GM18861 (cell line): ENCODE measurements around the gene ASTN2.

Experiments
- ATAC-seq: cut with Tn5 transposase; IDR thresholded peaks from one replicate; pipeline ENCODE4 v1.9.1; 2021; ENCODE audit not compliant: unreplicated experiment

ASTN2 gene

DNA sequence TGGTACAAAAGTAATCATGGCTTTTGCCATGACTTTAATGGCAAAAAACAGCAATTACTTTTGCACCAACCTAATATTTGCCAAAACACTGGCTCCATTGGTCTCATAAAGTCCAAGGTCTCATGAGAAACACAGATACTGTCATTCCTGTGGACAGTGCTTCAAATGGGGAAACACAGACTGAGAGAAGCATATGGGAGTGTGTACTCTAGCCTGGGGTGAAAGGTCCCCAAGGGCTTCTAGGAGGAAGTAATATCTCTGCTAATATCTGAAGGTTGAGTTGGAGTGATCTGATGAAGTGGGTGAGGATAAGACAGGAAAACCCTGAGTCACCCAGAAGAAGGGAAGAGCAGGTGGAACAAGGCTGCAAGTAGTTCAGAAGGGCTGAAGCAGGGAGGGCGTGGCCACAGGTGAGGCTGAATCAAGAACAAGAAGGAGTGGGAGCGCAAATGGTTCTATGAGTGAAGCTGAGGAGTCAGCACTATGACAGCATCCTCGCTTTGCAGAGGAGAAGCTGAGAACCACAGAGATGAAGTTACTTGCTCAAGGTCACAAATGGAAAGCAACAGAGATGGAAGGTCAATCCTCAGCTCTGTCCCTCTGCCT lies 164.1 kb downstream of the ASTN2 start:
- no peak for ATAC-seq

DNA sequence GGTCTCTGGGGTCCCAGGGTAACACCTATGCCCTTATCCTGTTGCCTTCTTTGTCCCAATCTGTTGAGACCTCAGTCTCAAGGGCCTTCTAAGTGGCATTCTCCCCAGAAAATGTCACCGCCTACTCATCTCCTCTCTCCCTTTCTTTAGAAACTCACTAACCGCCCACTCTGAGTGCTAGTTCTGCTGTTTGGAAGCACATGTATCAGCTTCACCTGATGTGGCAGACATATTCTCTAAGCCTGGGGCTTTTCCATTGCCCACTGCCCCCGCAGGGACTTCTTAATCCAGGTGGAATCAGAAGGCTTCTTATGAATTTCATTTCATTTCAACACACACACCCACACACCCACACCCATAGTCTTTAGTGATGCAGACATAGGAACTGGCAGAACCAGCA lies 165.1 kb downstream of the ASTN2 start:
- no peak for ATAC-seq

DNA sequence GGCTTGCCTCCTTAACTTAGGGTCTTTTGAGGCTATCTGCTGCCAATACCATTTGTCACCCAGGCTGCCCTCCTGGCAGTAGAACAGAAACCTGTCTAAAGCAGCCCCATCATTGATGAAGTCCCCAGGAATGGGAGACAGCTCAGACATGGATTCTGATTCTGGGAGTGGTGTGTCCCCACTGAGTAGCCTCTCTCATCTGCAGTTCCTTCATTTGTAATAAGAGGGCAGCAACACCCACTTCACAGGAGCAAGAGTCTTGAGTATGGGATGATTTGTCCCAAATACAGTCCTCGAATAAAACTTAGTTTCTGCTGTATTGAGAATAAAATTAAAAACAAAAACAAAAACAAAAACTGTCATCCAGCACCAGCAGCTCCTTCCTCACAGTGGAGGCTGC lies 167.6 kb downstream of the ASTN2 start:
- no peak for ATAC-seq

DNA sequence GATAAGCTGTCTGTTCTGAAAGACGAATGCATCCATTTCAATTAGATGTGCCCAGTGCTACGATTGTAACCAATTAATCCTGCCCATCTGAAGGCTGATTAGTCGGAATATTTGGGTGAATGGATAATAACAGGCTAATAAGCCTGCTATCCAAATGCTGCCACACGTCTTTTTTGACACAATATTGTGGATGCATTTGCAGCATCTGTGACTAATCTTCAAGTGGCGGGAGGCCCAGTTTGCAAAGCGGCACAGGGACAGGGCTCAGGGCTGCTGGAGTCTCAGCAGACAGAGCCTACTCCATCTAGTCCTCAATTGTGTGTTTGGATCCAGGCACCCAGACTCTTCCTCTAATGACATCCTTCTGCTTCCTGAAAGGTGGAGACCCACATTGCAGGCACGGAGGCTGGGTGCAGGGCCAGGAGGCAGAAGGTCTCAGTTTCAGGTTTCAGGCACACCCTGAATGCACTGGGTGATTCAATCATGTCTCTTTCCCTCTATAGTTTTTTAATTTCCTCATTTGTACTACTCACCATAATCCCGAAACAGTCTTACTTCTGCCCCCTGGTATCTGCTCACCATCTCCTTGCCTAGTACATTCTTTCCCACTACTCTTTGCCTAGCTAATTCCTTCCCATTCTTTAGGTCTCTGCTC lies 169.6 kb downstream of the ASTN2 start:
- ATAC-seq: no peak

DNA sequence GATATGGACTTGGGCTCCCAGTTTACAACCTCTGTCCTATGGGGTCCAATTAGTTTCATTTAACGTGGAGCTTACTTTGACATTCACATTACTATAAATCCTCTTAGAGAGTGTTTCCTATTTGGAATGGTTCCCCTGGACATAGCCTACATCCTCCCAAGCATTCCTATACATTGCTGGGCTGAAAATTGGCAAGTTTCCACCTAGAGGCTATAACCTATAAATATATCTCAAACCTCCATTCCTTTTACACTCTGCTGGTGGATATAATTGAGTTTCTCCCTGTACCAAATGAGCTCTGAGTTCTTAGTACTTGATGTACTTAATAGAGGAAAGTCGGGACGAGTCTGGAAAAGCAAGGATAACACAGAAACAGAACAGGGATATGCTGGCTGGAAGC lies 172.8 kb downstream of the ASTN2 start:
- no peak for ATAC-seq

DNA sequence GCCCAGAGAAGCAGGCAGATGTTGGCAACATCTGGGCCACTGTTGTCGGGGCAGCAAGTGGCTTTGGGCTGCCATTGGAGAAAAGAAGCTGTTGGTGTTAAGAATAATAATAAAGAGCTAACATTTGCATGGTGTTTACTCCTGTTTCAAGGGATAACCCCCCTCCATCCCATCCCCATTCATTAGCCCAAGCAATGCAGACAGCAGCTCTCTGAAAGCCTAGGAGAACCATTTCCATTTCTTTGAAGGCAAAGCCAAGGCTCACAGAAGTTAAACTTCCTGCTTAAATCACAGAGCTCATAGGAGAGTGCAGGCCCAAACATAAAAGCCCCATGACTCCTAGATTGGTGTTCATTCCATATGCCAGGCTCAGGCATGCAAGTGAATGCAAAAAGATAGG lies 175.4 kb downstream of the ASTN2 start:
- no peak for ATAC-seq

DNA sequence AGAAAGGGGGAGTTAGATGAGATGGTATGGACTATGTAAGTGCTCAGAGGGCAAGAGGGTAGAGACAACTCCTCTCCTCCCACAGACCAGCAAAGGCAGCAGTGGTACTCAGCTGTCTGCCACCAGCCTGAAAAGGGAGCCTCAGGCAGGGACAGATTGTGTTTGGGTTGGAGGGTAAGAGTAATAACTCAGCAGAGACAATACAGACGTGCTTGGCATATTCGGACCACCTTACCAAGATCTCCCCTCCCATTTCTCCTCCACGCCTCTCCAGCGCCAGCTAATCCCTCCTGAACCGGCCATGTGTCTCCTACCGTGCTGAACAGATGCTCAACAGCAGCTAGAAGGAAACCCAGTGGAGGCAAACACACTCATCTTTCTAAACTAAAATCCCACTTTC lies 180.8 kb downstream of the ASTN2 start:
- ATAC-seq: no peak

DNA sequence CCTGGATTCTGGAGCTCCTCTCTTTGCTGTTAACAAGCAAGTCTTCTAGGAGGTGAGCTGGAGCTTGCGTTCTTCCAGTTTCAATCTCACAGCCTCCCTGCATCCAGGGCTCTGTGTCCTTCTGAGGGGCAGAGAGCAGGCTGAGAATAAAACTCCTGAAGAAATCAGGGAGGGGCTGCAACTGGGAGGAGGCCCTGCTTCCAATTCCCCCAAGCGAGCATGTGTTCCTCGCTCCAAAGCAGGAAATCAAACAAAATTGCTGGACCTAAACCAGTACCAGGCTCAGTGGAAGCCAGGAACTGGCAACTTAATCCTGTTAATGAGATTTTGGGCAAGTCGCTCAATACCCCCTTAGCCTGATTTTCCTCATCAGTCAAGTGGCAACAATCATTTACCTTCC lies 181.8 kb downstream of the ASTN2 start:
- ATAC-seq: no peak

DNA sequence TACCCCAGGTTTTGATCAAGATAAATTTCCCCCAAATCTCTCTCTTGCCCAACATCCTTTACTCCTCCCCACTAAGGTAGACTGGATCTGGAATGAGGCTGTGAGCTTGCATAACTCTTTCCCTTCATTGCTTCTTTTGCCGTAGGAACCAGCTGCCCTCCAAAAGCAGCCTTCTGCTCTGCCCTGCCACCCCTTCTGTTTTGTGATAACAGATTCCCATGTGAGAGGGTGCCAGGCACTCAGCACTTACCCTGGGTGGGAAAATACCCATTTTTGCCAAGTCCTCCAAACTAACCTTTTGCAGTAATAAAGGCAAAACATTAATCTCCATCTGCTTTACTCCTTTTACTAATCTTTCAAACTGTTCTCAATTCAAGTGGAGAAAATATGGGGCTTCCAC lies 182.6 kb downstream of the ASTN2 start:
- no peak for ATAC-seq

DNA sequence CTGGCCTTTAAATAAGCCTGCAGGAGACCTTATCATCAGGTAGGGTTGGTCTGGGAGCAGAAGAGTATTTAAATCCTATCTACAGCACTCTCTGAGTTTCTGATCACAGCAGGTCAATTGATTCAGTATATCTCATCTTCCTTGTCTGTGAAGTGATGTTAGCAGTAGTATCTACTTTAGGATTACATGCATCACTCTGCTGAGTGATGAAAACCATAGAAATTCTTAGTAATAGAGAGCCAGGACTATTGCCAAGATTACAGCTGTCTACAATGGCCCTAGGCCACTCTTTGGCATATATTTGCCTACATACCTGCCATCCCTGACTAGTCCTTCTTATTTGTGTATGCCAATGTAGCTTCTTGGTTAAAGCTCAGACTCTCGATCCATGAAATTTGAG lies 183.8 kb downstream of the ASTN2 start:
- ATAC-seq: no peak

DNA sequence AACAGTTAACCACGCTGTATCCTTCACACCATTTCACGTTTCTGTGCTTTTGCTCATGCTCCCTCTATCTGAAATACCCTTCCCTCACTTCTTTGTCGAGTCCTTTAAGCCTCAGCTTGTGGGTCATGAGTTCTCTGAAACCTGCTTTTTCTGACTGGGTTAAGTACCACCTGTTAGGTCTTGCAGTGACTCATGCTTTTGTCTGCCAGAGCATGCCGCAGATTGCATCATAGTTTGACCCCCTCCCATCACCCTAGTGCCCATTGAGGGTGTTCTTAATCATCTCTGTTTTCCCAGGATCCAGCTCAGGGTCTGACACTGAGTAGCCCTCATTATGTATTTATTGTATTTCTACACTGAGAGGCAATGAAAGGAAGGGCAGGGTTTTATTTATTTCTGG lies 190.2 kb downstream of the ASTN2 start:
- no peak for ATAC-seq

DNA sequence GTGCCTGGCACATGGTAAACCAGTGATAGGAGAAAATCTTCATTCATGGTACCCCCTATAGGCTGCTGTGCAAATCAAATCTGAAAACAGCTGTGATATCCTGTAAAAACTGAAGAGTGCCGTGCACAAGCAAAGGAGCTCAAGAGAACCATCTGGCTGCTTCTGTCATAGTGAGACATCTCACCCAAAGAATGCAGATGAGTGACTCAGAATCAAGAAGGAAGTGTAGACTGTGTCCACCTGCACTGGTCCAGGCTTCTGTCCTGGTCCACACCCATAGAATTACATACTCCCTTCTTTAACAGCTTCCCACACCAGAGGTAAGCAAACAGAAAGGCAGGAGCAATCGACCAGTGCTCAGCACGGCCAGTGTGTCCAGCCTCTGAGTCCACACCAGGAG lies 195.9 kb downstream of the ASTN2 start:
- ATAC-seq: no peak

DNA sequence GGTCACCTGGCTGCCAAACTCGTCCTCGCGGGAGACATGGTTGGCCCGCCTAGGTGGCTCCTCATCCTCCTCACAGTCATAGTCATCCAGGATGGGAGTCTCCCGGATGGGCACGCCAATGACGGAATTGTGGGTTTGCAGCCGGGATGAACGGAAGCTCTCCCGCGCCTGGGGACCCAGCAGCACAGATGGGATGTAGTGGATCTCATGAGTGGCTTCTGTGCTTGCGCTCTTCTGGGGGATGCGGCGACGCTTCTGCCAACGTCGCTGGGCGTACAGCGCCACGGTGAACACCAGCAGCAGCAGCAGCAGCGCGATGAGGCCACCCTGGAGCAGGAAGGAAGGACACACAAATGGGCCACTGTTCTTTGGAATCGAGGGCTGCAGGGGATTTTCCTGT lies 200.4 kb downstream of the ASTN2 start:
- no peak for ATAC-seq

DNA sequence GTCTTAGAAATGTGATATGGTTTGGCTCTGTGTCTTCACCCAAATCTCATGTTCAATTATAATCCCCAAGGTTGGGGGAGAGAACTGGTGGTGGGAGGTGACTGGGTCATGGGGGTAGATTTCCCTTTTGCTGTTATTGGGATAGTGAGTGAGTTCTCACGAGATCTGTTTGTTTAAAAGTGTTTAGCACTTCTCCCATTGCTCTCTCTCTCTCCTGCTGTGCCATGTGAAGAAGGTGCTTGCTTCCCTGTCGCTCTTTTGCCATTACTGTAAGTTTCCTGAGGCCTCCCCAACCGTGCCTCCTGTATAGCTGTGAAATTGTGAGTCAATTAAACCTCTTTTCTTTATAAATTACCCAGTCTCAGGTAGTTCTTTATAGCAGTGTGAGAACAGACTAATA lies 203.6 kb downstream of the ASTN2 start:
- ATAC-seq: no peak

DNA sequence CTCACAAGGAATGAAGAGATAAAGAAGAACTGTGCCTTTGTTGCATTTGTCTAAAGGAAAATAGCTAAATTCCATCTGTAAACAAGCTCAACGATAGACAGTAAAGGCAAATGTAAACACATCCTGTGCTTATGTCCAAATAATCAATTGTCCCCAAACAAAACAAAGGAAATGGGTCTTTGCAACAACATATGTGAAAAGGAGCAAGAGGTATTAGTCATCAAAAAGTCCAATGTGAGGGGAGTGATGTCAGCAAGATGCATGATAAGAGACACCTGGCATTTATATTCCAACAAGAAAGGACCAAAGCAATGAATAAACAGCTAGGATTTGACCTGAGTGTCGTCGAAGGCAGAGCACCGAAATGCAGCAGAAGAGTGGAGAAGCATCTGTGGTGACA lies 209.1 kb downstream of the ASTN2 start:
- no peak for ATAC-seq

DNA sequence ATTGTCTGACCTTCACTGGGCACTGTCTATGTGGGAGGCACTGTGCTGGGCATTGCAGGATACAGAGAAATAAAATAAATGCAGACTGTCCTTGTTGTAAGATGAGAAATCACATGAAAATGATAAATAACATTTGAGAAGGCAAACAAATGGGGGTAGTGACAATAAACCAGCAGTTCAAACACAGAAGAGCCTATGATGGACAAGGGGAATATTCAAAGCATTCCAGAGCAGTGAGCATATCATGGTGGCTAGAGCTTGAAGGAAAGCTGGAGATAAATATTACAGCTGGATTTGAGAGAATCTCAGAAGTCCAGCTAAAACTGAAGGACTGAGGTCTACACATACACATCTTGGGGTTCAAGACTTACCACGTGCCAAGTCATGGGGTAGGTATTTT lies 209.9 kb downstream of the ASTN2 start:
- no peak for ATAC-seq

DNA sequence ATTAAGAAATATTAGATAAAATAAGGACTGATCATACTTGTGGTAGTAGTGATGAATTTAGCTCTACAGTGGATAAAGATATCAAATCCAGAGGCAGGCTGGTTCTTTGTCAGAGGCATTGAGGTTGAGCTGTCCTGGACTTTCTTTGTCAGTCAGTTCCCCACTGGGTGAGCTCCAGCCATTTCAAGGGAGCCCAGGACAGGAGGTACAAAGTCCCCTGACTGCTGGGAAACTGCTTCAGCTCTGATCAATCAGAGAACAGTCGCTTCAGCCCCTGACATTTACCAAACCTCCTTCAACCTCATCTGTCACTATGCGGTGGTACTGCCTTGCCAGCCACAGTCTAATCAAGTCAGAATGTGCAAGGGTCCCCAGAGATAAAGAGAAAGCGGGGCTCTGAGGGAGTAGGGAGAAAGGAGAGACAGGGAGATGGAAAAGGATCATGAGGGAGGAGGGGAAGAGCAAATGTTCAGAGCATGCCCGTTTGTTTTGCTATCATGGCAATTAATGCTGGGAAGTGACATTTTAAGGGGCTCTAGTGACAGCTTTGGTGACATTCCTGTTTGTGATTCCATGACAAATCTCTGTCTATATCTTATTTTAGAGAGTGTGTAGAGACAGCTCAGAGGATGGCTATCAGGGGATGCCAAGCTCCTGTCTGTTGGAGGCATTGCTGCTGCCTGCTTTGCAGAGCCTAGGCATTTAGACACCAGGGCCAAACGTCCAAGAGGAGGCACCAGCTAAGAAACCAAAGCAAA lies 223.2 kb downstream of the ASTN2 start:
- no peak for ATAC-seq

DNA sequence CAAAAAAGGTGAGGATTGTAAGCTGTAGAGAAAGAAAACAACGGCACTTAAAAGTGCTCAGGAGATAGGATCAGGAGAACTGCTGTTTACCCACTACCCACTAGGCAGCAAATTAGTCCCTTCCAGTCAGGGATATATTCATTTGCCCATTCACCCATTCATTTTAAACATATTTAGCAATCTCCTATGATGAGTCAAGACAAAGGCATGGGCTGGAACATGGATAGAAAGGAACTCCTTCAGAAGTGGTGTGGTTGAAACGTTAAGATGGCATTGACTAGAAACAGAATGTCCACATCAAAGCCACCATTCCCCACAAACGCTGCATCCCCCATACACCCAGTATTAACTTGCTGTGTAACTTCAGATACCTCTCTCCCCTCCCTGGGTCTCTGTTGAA lies 225.7 kb downstream of the ASTN2 start:
- no peak for ATAC-seq

DNA sequence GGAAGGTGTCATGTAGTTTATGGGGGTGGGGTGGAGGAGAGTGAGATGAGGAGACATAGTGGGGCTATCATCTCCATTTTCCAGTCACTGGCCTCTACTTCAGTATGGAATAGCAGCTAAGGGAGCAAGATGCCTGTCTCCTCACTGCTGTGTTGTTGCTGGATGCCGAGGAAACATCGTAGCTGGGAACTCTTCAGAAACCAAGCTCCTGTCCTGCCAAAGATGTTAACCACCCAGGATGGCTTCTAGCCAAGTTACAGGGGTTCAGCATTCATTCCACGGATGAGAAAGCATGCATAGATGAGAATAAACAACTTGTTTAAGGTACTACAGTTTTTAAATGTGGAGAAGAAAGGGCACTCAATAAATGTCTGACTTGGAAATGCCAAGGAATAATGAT lies 226.5 kb downstream of the ASTN2 start:
- ATAC-seq: no peak

DNA sequence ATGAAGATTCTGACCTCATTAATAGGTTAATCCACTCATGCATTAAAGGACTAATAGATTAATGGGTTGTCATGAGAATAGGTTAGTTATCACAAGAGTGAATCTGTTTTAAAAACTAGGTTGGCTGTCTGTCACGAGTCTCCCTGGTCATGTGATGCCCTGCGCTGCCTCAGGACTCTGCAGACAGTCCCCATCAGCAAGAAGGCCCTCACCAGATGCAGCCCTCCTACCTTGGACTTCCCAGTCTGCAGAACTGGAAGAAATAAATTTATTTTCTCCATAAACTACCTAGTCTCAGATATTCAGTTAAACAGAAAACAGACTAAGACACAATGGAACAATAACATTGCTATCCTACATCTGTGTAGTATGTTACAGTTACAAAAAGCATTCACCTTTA lies 227.4 kb downstream of the ASTN2 start:
- no peak for ATAC-seq

DNA sequence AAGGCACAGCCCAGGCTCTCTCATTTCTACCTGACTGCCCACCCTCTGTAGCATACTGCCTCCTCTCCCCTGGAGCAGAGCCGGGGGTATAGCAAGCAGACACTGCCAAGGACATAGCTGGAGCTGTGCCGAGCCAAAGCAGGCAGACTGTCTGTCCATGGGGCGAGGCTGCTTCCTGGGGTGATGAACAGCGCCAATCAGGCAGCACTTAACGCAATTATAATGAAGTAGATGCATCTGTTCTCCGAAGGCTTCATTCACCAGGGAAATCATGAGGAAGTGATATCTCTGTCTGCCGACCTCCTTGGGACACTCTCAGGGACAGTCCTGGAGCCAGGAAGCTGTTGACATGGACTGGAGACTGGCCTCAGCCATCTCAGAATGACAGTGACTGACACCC lies 230.7 kb downstream of the ASTN2 start:
- no peak for ATAC-seq

DNA sequence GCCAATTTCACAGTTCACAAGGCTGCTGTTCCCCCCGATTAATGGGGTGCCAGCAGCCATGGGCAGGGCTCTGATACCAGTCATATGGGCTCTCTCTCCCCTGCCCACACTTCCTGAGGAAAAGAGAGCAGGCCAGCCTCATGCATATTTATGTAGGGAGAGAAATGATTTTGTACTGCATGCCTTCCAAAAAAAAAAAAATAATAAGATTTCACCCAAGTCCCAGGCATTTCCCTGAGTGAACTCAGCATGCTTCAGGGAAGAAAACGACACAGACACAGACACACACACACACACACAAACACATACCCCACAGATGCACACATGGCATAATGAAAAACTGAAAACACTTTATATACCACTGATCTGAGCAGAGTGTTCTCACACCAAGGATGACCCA lies 232.8 kb downstream of the ASTN2 start:
- no peak for ATAC-seq
